Activated CD4-positive, alpha-beta memory T cell treated with anti-CD3 and anti-CD28 coated beads, Interleukin-2, amount 10 ng/mL, durations not matched to agents 7 days and 5 days (primary cell): ENCODE measurements around the gene BCAS3. TPM values are rescaled to one million over a fixed set of nuclear protein-coding genes. Genes with fewer than 3 reads are reported as not detected.

ENCODE experiments used
- CTCF ChIA-PET: fragments of 350-600 bp; sonication (Branson Sonifier 250); formaldehyde crosslinking; loops from one replicate; lab custom pipeline; 2021; ENCODE audit warnings: antibody characterized with exemption, inconsistent platforms; lab: Charles Lee
- POLR2A ChIA-PET: fragments of 350-600 bp; sonication (Branson Sonifier 250); formaldehyde crosslinking; loops from one replicate; lab custom pipeline; 2021; ENCODE audit warnings: antibody characterized with exemption; lab: Charles Lee
- DNase-seq: peaks from one replicate; pipeline ENCODE4 v3.0.0-alpha.2; 2020
- H3K27ac Mint-ChIP-seq: one replicate; pipeline ENCODE4 v1.8.0; 2021; ENCODE audit warnings: mild to moderate bottlenecking, mixed read lengths
- H3K27me3 Mint-ChIP-seq: one replicate; pipeline ENCODE4 v1.8.0; 2021; ENCODE audit warnings: mixed read lengths
- H3K36me3 Mint-ChIP-seq: one replicate; pipeline ENCODE4 v1.8.0; 2021; ENCODE audit warnings: low read depth, mixed read lengths
- H3K4me1 Mint-ChIP-seq: one replicate; pipeline ENCODE4 v1.8.0; 2021; ENCODE audit warnings: mixed read lengths
- H3K4me3 Mint-ChIP-seq: one replicate; pipeline ENCODE4 v1.8.0; 2021; ENCODE audit warnings: mild to moderate bottlenecking, mixed read lengths
- H3K9me3 Mint-ChIP-seq: one replicate; pipeline ENCODE4 v1.8.0; 2021; ENCODE audit warnings: mixed read lengths
- total RNA-seq, 2 experiments: library from RNA; stranded (reverse); gene quantifications; one replicate each; pipeline ENCODE4 v1.2.3, GENCODE V29; 2021

BCAS3 gene
- total RNA-seq, 2 experiments from 2014 or later = 16.2 to 19.8 TPM

GRCh38 chr17:61091096-61091495 is 413.4 kb downstream of the BCAS3 start:
- H3K27me3 Mint-ChIP-seq = no peaks in the 10 kb centered on the region
- ChIA-PET POLR2A (no interaction called here), CTCF (no interaction called here)
- H3K4me3 Mint-ChIP-seq = no peak overlapping the region
- peaks cover 7% of the 10 kb centered on the region for H3K9me3 Mint-ChIP-seq
- no peak for DNase-seq
- no peaks in the 10 kb centered on the region for H3K4me1 Mint-ChIP-seq
- no peak overlapping the region for H3K27ac Mint-ChIP-seq
- peaks cover 2% of the 10 kb centered on the region for H3K36me3 Mint-ChIP-seq

- no peaks in the 10 kb centered on the region for H3K9me3 Mint-ChIP-seq
- no peak for DNase-seq
- ChIA-PET CTCF (no interaction called here), POLR2A (interaction anchor here (1.0 kb wide), 1 partner anchor 200 kb away, joined by 3 read pairs; no protein-coding TSS in a partner anchor)
- H3K36me3 Mint-ChIP-seq = no peaks in the 10 kb centered on the region
- H3K4me1 Mint-ChIP-seq = no peaks in the 10 kb centered on the region
- no peaks in the 10 kb centered on the region for H3K27me3 Mint-ChIP-seq
- H3K4me3 Mint-ChIP-seq = no peak overlapping the region
- H3K27ac Mint-ChIP-seq = no peak overlapping the region
These were observed 420.1 kb downstream of the BCAS3 start for GRCh38 chr17:61097781-61098180.

GRCh38 chr17:61106354-61106753 is 428.7 kb downstream of the BCAS3 start:
- ChIA-PET POLR2A (no interaction called here), CTCF (no interaction called here)
- no peak for DNase-seq
- Mint-ChIP-seq H3K36me3 (peaks cover 5% of the 10 kb centered on the region), H3K27me3 (no peaks in the 10 kb centered on the region), H3K27ac (no peak overlapping the region), H3K4me1 (no peaks in the 10 kb centered on the region), H3K4me3 (no peak overlapping the region), H3K9me3 (peaks cover 2% of the 10 kb centered on the region)

- peaks cover 4% of the 10 kb centered on the region for H3K36me3 Mint-ChIP-seq
- H3K27ac Mint-ChIP-seq = no peak overlapping the region
- ChIA-PET POLR2A (no interaction called here), CTCF (no interaction called here)
- DNase-seq = no peak
- H3K9me3 Mint-ChIP-seq = peaks cover 13% of the 10 kb centered on the region
- no peaks in the 10 kb centered on the region for H3K27me3 Mint-ChIP-seq
- H3K4me3 Mint-ChIP-seq = no peak overlapping the region
- H3K4me1 Mint-ChIP-seq = no peaks in the 10 kb centered on the region
These were observed 438.9 kb downstream of the BCAS3 start for GRCh38 chr17:61116577-61116976.

GRCh38 chr17:61117983-61118382 is 440.3 kb downstream of the BCAS3 start:
- Mint-ChIP-seq H3K27ac (no peak overlapping the region), H3K4me1 (no peaks in the 10 kb centered on the region), H3K4me3 (no peak overlapping the region), H3K27me3 (no peaks in the 10 kb centered on the region), H3K9me3 (peaks cover 13% of the 10 kb centered on the region), H3K36me3 (peaks cover 4% of the 10 kb centered on the region)
- ChIA-PET POLR2A (no interaction called here), CTCF (interaction anchor here (0.6 kb wide), 1 partner anchor 129 kb away, joined by 3 read pairs; no protein-coding TSS in a partner anchor)
- DNase-seq = no peak

GRCh38 chr17:61118871-61119270 is 441.2 kb downstream of the BCAS3 start:
- Mint-ChIP-seq H3K9me3 (peaks cover 13% of the 10 kb centered on the region), H3K27ac (no peak overlapping the region), H3K27me3 (no peaks in the 10 kb centered on the region), H3K36me3 (peaks cover 4% of the 10 kb centered on the region), H3K4me3 (no peak overlapping the region), H3K4me1 (no peaks in the 10 kb centered on the region)
- no peak for DNase-seq
- CTCF ChIA-PET = interaction anchor here (1.2 kb wide), 1 partner anchor 275 kb away, joined by 3 read pairs; no protein-coding TSS in a partner anchor
- POLR2A ChIA-PET = no interaction called here

GRCh38 chr17:61122326-61122913 is 444.8 kb downstream of the BCAS3 start:
- H3K4me3 Mint-ChIP-seq = no peak overlapping the region
- no peaks in the 10 kb centered on the region for H3K4me1 Mint-ChIP-seq
- H3K27me3 Mint-ChIP-seq = no peaks in the 10 kb centered on the region
- no peak for DNase-seq
- ChIA-PET CTCF (no interaction called here), POLR2A (no interaction called here)
- H3K36me3 Mint-ChIP-seq = no peaks in the 10 kb centered on the region
- no peak overlapping the region for H3K27ac Mint-ChIP-seq
- peaks cover 5% of the 10 kb centered on the region for H3K9me3 Mint-ChIP-seq

GRCh38 chr17:61124562-61124961 is 446.9 kb downstream of the BCAS3 start:
- ChIA-PET POLR2A (no interaction called here), CTCF (interaction anchor here (0.6 kb wide), 1 partner anchor 440 kb away, joined by 3 read pairs; no protein-coding TSS in a partner anchor)
- no peak overlapping the region for H3K27ac Mint-ChIP-seq
- peaks cover 3% of the 10 kb centered on the region for H3K4me1 Mint-ChIP-seq
- no peak overlapping the region for H3K4me3 Mint-ChIP-seq
- no peaks in the 10 kb centered on the region for H3K9me3 Mint-ChIP-seq
- no peak for DNase-seq
- H3K36me3 Mint-ChIP-seq = no peaks in the 10 kb centered on the region
- H3K27me3 Mint-ChIP-seq = no peaks in the 10 kb centered on the region

GRCh38 chr17:61126473-61127249 is 449.0 kb downstream of the BCAS3 start:
- peaks cover 3% of the 10 kb centered on the region for H3K4me1 Mint-ChIP-seq
- DNase-seq = no peak
- CTCF ChIA-PET = no interaction called here
- POLR2A ChIA-PET = no interaction called here
- no peaks in the 10 kb centered on the region for H3K27me3 Mint-ChIP-seq
- H3K36me3 Mint-ChIP-seq = no peaks in the 10 kb centered on the region
- H3K9me3 Mint-ChIP-seq = no peaks in the 10 kb centered on the region
- H3K4me3 Mint-ChIP-seq = no peak overlapping the region
- no peak overlapping the region for H3K27ac Mint-ChIP-seq

- Mint-ChIP-seq H3K9me3 (no peaks in the 10 kb centered on the region), H3K4me3 (no peak overlapping the region), H3K36me3 (no peaks in the 10 kb centered on the region), H3K27ac (no peak overlapping the region), H3K4me1 (peaks cover 3% of the 10 kb centered on the region), H3K27me3 (no peaks in the 10 kb centered on the region)
- DNase-seq = no peak
- POLR2A ChIA-PET = no interaction called here
- CTCF ChIA-PET = no interaction called here
These were observed 450.3 kb downstream of the BCAS3 start for GRCh38 chr17:61127960-61128359.

GRCh38 chr17:61128661-61129115 is 451.0 kb downstream of the BCAS3 start:
- Mint-ChIP-seq H3K27me3 (no peaks in the 10 kb centered on the region), H3K27ac (no peak overlapping the region), H3K36me3 (no peaks in the 10 kb centered on the region), H3K4me1 (peaks cover 3% of the 10 kb centered on the region), H3K4me3 (no peak overlapping the region), H3K9me3 (no peaks in the 10 kb centered on the region)
- ChIA-PET CTCF (no interaction called here), POLR2A (no interaction called here)
- no peak for DNase-seq

GRCh38 chr17:61129267-61130254 is 451.9 kb downstream of the BCAS3 start:
- H3K9me3 Mint-ChIP-seq = no peaks in the 10 kb centered on the region
- ChIA-PET CTCF (no interaction called here), POLR2A (no interaction called here)
- H3K27me3 Mint-ChIP-seq = no peaks in the 10 kb centered on the region
- no peak for DNase-seq
- no peak overlapping the region for H3K27ac Mint-ChIP-seq
- H3K4me1 Mint-ChIP-seq = peaks cover 3% of the 10 kb centered on the region
- no peak overlapping the region for H3K4me3 Mint-ChIP-seq
- H3K36me3 Mint-ChIP-seq = no peaks in the 10 kb centered on the region

- Mint-ChIP-seq H3K9me3 (no peaks in the 10 kb centered on the region), H3K4me3 (no peak overlapping the region), H3K27me3 (no peaks in the 10 kb centered on the region), H3K27ac (no peak overlapping the region), H3K4me1 (peaks cover 3% of the 10 kb centered on the region), H3K36me3 (no peaks in the 10 kb centered on the region)
- POLR2A ChIA-PET = no interaction called here
- CTCF ChIA-PET = no interaction called here
- DNase-seq = no peak
These were observed 452.7 kb downstream of the BCAS3 start for GRCh38 chr17:61130330-61130729.
